Neural cell (in vitro differentiated cells): ENCODE measurements around the gene MED27. TPM values are rescaled to one million over a fixed set of nuclear protein-coding genes. Genes with fewer than 3 reads are reported as not detected.

Experiments
- H2AFZ ChIP-seq: fragments of 200-600, 300-800 bp; sonication (generic), shearing (Covaris generic); 2 replicates; pipeline ENCODE4 v1.6.0; 2014; ENCODE audit warnings: low read depth, mild to moderate bottlenecking, antibody characterized with exemption, low read length, moderate library complexity
- H3F3A ChIP-seq: fragments of 200-600 bp; shearing (Covaris generic); 2 replicates; pipeline ENCODE4 v1.6.1; 2016; ENCODE audit warnings: mild to moderate bottlenecking, moderate library complexity, mixed read lengths, antibody characterized with exemption, low read length; ENCODE audit not compliant: insufficient read depth, poor library complexity, severe bottlenecking
- H3K27ac ChIP-seq: fragments of 200-600, 300-800 bp; sonication (generic), shearing (Covaris generic); 2 replicates; pipeline ENCODE4 v1.5.1; 2014; ENCODE audit warnings: mild to moderate bottlenecking, low read length, moderate library complexity
- H3K27me3 ChIP-seq: fragments of 300-800, 200-600 bp; sonication (generic), shearing (Covaris generic); 2 replicates; pipeline ENCODE4 v1.6.0; 2014; ENCODE audit warnings: mild to moderate bottlenecking, low read depth, low read length, moderate library complexity; ENCODE audit not compliant: insufficient read depth
- H3K36me3 ChIP-seq: fragments of 300-800, 200-600 bp; sonication (generic), shearing (Covaris generic); 2 replicates; pipeline ENCODE4 v1.5.1; 2014; ENCODE audit warnings: mild to moderate bottlenecking, antibody characterized with exemption, low read length, moderate library complexity; ENCODE audit not compliant: insufficient read depth
- H3K4me2 ChIP-seq: fragments of 300-800, 200-600 bp; sonication (generic), shearing (Covaris generic); 2 replicates; pipeline ENCODE4 v1.6.0; 2014; ENCODE audit warnings: mild to moderate bottlenecking, low read length
- H3K4me3 ChIP-seq: fragments of 300-800, 200-600 bp; sonication (generic), shearing (Covaris generic); 2 replicates; pipeline ENCODE4 v1.5.1; 2014; ENCODE audit warnings: mild to moderate bottlenecking, low read length, moderate library complexity
- H3K79me2 ChIP-seq: fragments of 200-600 bp; shearing (Covaris generic); replicated peaks from 2 replicates; pipeline ENCODE4 v1.6.0; 2014; ENCODE audit warnings: mild to moderate bottlenecking, low read length, moderate library complexity; ENCODE audit not compliant: insufficient read depth
- H3K9ac ChIP-seq: fragments of 300-800, 200-600 bp; sonication (generic), shearing (Covaris generic); 2 replicates; pipeline ENCODE4 v1.6.1; 2016; ENCODE audit warnings: mild to moderate bottlenecking, low read length, mixed read lengths
- H3K9me2 ChIP-seq: fragments of 200-600 bp; shearing (Covaris generic); 2 replicates; pipeline ENCODE4 v1.6.1; 2016; ENCODE audit warnings: mild to moderate bottlenecking, low read length, mixed read lengths; ENCODE audit not compliant: insufficient read depth
- H3K9me3 ChIP-seq: fragments of 200-600, 300-800 bp; sonication (generic), shearing (Covaris generic); 2 replicates; pipeline ENCODE4 v1.6.1; 2016; ENCODE audit warnings: mild to moderate bottlenecking, mixed run types, low read length, moderate library complexity, mixed read lengths
- H4K20me1 ChIP-seq: fragments of 200-600 bp; shearing (Covaris generic); 2 replicates; pipeline ENCODE4 v1.6.1; 2016; ENCODE audit warnings: mild to moderate bottlenecking, mixed run types; ENCODE audit not compliant: insufficient read depth
- EP300 ChIP-seq: fragments of 450-650 bp; conservative IDR thresholded peaks from 2 replicates; pipeline ENCODE4 v1.6.1; 2014; ENCODE audit warnings: antibody characterized with exemption, mild to moderate bottlenecking, moderate library complexity; ENCODE audit not compliant: poor library complexity, severe bottlenecking
- EZH2 ChIP-seq: fragments of 200-600, 300-800 bp; shearing (Covaris generic), sonication (generic); IDR thresholded peaks from 2 replicates; pipeline ENCODE4 v1.6.1; 2014; ENCODE audit warnings: antibody characterized with exemption, low read length, borderline replicate concordance, mild to moderate bottlenecking; ENCODE audit not compliant: insufficient read depth, poor library complexity, severe bottlenecking
- MXI1 ChIP-seq: fragments of 450-650 bp; conservative IDR thresholded peaks from 2 replicates; pipeline ENCODE4 v1.6.1; 2014; ENCODE audit warnings: antibody characterized with exemption, mild to moderate bottlenecking; ENCODE audit not compliant: poor library complexity, severe bottlenecking
- POLR2AphosphoS5 ChIP-seq: IDR thresholded peaks from 2 replicates; pipeline ENCODE4 v1.6.1; 2012
- RAD21 ChIP-seq: fragments of 450-650 bp; conservative IDR thresholded peaks from 2 replicates; pipeline ENCODE4 v1.6.1; 2014; ENCODE audit warnings: antibody characterized with exemption, mild to moderate bottlenecking, moderate library complexity
- SMC3 ChIP-seq: fragments of 450-650 bp; conservative IDR thresholded peaks from 2 replicates; pipeline ENCODE4 v1.6.1; 2014; ENCODE audit warnings: antibody characterized with exemption, mild to moderate bottlenecking, moderate library complexity; ENCODE audit not compliant: poor library complexity
- TAF1 ChIP-seq: IDR thresholded peaks from 2 replicates; pipeline ENCODE4 v1.6.1; 2012; ENCODE audit warnings: low read depth
- polyA plus RNA-seq: library from polyadenylated mRNA; depleted of rRNA; stranded (reverse); fragments of >200 nt; gene quantifications from 2 replicates; pipeline ENCODE4 v1.2.3, GENCODE V29; 2014
- TF ChIP-seq, protein P1 (sequence below): fragments of 450-650 bp; IDR thresholded peaks from 2 replicates; pipeline ENCODE4 v1.5.1; 2014; ENCODE audit warnings: antibody characterized with exemption, mild to moderate bottlenecking, moderate library complexity; ENCODE audit not compliant: poor library complexity, severe bottlenecking
- TF ChIP-seq, protein P2 (sequence below): IDR thresholded peaks from 2 replicates; pipeline ENCODE4 v1.6.1; 2012; ENCODE audit warnings: borderline replicate concordance

The MED27 gene
- polyA plus RNA-seq, 1 donor from 2014 or later: 7.5 TPM

DNA sequence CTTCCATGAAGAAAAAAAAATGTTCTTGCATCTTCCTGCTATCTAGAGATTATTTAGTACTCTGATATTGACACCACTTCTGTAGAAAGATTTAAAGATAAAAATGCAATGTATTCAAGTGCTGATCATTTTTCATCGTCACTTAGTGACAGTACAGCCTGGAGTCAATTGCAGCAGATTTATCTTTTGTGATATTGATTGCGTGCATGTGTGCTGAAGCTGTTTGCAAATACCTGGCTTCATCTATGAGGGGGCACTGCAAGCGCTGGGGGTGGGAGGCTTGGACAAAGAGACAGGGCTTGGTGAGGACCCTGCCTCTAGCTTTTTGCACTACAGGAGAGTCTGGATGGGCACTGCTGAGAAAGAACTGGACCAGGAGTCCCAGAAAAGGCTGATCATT is 38.0 kb upstream of the MED27 start:
- no peak overlapping the region for H3K4me3 ChIP-seq
- H3K9ac ChIP-seq: no peak overlapping the region
- TF ChIP-seq EZH2 (no peak), RAD21 (no peak), EP300 (no peak)
- TF ChIP-seq, protein P1, sequence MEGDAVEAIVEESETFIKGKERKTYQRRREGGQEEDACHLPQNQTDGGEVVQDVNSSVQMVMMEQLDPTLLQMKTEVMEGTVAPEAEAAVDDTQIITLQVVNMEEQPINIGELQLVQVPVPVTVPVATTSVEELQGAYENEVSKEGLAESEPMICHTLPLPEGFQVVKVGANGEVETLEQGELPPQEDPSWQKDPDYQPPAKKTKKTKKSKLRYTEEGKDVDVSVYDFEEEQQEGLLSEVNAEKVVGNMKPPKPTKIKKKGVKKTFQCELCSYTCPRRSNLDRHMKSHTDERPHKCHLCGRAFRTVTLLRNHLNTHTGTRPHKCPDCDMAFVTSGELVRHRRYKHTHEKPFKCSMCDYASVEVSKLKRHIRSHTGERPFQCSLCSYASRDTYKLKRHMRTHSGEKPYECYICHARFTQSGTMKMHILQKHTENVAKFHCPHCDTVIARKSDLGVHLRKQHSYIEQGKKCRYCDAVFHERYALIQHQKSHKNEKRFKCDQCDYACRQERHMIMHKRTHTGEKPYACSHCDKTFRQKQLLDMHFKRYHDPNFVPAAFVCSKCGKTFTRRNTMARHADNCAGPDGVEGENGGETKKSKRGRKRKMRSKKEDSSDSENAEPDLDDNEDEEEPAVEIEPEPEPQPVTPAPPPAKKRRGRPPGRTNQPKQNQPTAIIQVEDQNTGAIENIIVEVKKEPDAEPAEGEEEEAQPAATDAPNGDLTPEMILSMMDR: no peak
- no peaks in the 10 kb centered on the region for H4K20me1 ChIP-seq
- H2AFZ ChIP-seq: no peak overlapping the region
- H3K9me2 ChIP-seq: no peaks in the 10 kb centered on the region
- H3K27ac ChIP-seq: no peak overlapping the region
- H3F3A ChIP-seq: no peaks in the 10 kb centered on the region
- no peaks in the 10 kb centered on the region for H3K9me3 ChIP-seq
- no peaks in the 10 kb centered on the region for H3K79me2 ChIP-seq
- H3K4me2 ChIP-seq: no peak overlapping the region
- peaks cover 24% of the 10 kb centered on the region for H3K27me3 ChIP-seq
- no peaks in the 10 kb centered on the region for H3K36me3 ChIP-seq

DNA sequence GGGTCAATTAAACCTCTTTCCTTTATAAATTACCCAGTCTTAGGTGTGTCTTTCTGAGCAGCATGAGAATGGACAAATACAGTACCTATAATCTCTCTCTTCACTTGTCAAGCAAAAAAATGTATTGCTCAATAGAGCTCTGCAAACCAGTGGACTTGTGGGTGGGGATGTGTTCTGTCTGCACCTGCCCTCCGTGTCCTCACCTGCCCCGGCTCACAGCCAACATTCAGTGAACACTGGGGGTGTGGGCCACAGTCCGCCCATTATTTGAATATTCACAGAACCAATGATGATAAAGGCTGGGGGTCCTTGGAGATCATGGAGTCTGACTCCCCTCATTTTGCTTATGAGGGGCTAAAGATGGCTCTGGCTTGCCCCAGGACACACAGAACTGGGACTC is 36.9 kb upstream of the MED27 start:
- H3K27me3 ChIP-seq: peaks cover 28% of the 10 kb centered on the region
- H3K9me3 ChIP-seq: no peaks in the 10 kb centered on the region
- H3F3A ChIP-seq: no peaks in the 10 kb centered on the region
- H3K9ac ChIP-seq: no peak overlapping the region
- no peaks in the 10 kb centered on the region for H3K79me2 ChIP-seq
- H4K20me1 ChIP-seq: no peaks in the 10 kb centered on the region
- H3K4me3 ChIP-seq: no peak overlapping the region
- no peaks in the 10 kb centered on the region for H3K36me3 ChIP-seq
- H3K4me2 ChIP-seq: no peak overlapping the region
- no peak for TF ChIP-seq TAF1
- TF ChIP-seq, protein P1: no peak
- TF ChIP-seq EZH2: no peak
- no peak for TF ChIP-seq RAD21
- TF ChIP-seq, protein P2, sequence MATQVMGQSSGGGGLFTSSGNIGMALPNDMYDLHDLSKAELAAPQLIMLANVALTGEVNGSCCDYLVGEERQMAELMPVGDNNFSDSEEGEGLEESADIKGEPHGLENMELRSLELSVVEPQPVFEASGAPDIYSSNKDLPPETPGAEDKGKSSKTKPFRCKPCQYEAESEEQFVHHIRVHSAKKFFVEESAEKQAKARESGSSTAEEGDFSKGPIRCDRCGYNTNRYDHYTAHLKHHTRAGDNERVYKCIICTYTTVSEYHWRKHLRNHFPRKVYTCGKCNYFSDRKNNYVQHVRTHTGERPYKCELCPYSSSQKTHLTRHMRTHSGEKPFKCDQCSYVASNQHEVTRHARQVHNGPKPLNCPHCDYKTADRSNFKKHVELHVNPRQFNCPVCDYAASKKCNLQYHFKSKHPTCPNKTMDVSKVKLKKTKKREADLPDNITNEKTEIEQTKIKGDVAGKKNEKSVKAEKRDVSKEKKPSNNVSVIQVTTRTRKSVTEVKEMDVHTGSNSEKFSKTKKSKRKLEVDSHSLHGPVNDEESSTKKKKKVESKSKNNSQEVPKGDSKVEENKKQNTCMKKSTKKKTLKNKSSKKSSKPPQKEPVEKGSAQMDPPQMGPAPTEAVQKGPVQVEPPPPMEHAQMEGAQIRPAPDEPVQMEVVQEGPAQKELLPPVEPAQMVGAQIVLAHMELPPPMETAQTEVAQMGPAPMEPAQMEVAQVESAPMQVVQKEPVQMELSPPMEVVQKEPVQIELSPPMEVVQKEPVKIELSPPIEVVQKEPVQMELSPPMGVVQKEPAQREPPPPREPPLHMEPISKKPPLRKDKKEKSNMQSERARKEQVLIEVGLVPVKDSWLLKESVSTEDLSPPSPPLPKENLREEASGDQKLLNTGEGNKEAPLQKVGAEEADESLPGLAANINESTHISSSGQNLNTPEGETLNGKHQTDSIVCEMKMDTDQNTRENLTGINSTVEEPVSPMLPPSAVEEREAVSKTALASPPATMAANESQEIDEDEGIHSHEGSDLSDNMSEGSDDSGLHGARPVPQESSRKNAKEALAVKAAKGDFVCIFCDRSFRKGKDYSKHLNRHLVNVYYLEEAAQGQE: no peak
- TF ChIP-seq SMC3: no peak
- no peak for TF ChIP-seq MXI1
- no peak for TF ChIP-seq POLR2AphosphoS5
- no peak for TF ChIP-seq EP300
- no peaks in the 10 kb centered on the region for H3K9me2 ChIP-seq
- no peak overlapping the region for H3K27ac ChIP-seq
- no peak overlapping the region for H2AFZ ChIP-seq
